Transverse colon (tissue), 4 donors: ENCODE measurements around the gene VPS8. TPM values are rescaled to one million over a fixed set of nuclear protein-coding genes. Genes with fewer than 3 reads are reported as not detected.
A peak's percentile ranks its signal among the peaks of the same experiment; 100 is the strongest.
"Not testable (repeated sequence)": the region's sequence is repeated elsewhere in the genome, so short reads cannot be mapped to it uniquely, and the experiment has no call there.

Source experiments
- DNase-seq: peaks from one replicate; pipeline ENCODE4 v3.0.0-alpha.2; 2019
- H3K27ac ChIP-seq, 4 donors: fragments of 200-600 bp; sonication (generic); 2 replicates each; pipeline ENCODE4 v1.5.1; 2016 to 2018; ENCODE audit warnings: inconsistent platforms in 4 of 4
- H3K27me3 ChIP-seq: fragments of 200-600 bp; sonication (generic); 2 replicates; pipeline ENCODE4 v1.5.1; 2017; ENCODE audit warnings: inconsistent platforms
- H3K36me3 ChIP-seq, 4 donors: fragments of 200-600 bp; sonication (generic); 2 replicates each; pipeline ENCODE4 v1.5.1; 2017 to 2019; ENCODE audit warnings: inconsistent platforms in 4 of 4
- H3K4me1 ChIP-seq, 4 donors: fragments of 200-600 bp; sonication (generic); 2 replicates each; pipeline ENCODE4 v1.5.1; 2017 to 2020; ENCODE audit warnings: inconsistent platforms in 4 of 4
- H3K4me3 ChIP-seq, 4 donors: fragments of 200-600 bp; sonication (generic); 1 replicate in 1 of 4; 2 replicates in 3 of 4; pipeline versions ENCODE4 v1.5.1 to v1.6.1; 2017 to 2019; ENCODE audit warnings: inconsistent platforms in 4 of 4
- H3K9me3 ChIP-seq, 2 donors: fragments of 200-600 bp; sonication (generic); 2 replicates each; pipeline ENCODE4 v1.5.1; 2017 to 2019; ENCODE audit warnings: inconsistent platforms in 2 of 2
- EP300 ChIP-seq: sonication (generic); formaldehyde crosslinking; IDR thresholded peaks from one replicate; pipeline ENCODE4 v1.6.1; 2017; ENCODE audit warnings: antibody characterized with exemption, low read depth
- POLR2A ChIP-seq: fragments of 450-650 bp; IDR thresholded peaks from one replicate; pipeline ENCODE4 v1.6.1; 2016; ENCODE audit warnings: antibody characterized with exemption, mild to moderate bottlenecking, moderate library complexity
- POLR2AphosphoS5 ChIP-seq, 3 donors: sonication (generic); formaldehyde crosslinking; IDR thresholded peaks; one replicate each; pipeline ENCODE4 v1.6.1; 2016; ENCODE audit warnings: antibody characterized with exemption in 3 of 3
- WGBS, 2 donors: methylation state at CpG; one replicate each; pipeline ENCODE4 v1.1.5; 2018; ENCODE audit warnings: low coverage in 1 of 2; 5-methylcytosine and 5-hydroxymethylcytosine counted together
- in situ Hi-C, 4 donors: fragments of 200-750 bp; cut with MboI; loops; one replicate each; pipeline versions ENCODE4 v1.15.0 to v1.15.1; 2017; ENCODE audit warnings: low sequenced_read_pairs in 3 of 4, low pct_ligation_motif_present in 1 of 4, low pct_unique_long_range_greater_than_20kb in 1 of 4
- intact Hi-C: fragments of 100-400 bp; cut with DNase I; formaldehyde crosslinking; loops from one replicate; pipeline ENCODE4 v1.15.1; 2023; ENCODE audit warnings: low total_unique reads
- total RNA-seq, 4 donors: library from RNA; depleted of rRNA; stranded (reverse); fragments of >200 nt; gene quantifications; one replicate each; pipeline ENCODE4 v1.1.0, GENCODE V29; 2016
- TF ChIP-seq, protein P1 (sequence below), 5 experiments: fragments of 200-600 bp in 3 of 5; fragments of 450-650 bp in 2 of 5; sonication (generic) in 3 of 5; IDR thresholded peaks; 1 replicate in 2 of 5; 2 replicates in 3 of 5; pipeline ENCODE4 v1.5.1; 2016 to 2017; ENCODE audit warnings: antibody characterized with exemption in 5 of 5, inconsistent platforms in 3 of 5, mild to moderate bottlenecking in 2 of 5, moderate library complexity in 1 of 5

Gene VPS8
- total RNA-seq, 4 donors from 2014 or later, result 35.8 to 115 (median 70.3) TPM

- in situ Hi-C loops, result no loop called here
- no peak for DNase-seq
Measured at GRCh38 chr3:184946917-184947316, 135.0 kb downstream of the VPS8 start.

GRCh38 chr3:184949251-184949965 is 137.4 kb downstream of the VPS8 start:
- Histone ChIP-seq H3K27me3 (no peaks in the 10 kb centered on the region), H3K36me3 (peaks cover 0 to 4% (median 0%) of the 10 kb centered on the region in 4 donors), H3K9me3 (no peaks in the 10 kb centered on the region), H3K4me3 (no peak overlapping the region), H3K4me1 (peaks cover 0 to 5% (median 0%) of the 10 kb centered on the region in 4 donors), H3K27ac (no peak overlapping the region)
- DNase-seq, result no peak
- intact Hi-C loops, result no loop called here
- in situ Hi-C loops, result no loop called here
- TF ChIP-seq POLR2AphosphoS5 (IDR thresholded peaks at IDR 0.05) (no peak), POLR2A (no peak), EP300 (no peak)
- TF ChIP-seq, protein P1, sequence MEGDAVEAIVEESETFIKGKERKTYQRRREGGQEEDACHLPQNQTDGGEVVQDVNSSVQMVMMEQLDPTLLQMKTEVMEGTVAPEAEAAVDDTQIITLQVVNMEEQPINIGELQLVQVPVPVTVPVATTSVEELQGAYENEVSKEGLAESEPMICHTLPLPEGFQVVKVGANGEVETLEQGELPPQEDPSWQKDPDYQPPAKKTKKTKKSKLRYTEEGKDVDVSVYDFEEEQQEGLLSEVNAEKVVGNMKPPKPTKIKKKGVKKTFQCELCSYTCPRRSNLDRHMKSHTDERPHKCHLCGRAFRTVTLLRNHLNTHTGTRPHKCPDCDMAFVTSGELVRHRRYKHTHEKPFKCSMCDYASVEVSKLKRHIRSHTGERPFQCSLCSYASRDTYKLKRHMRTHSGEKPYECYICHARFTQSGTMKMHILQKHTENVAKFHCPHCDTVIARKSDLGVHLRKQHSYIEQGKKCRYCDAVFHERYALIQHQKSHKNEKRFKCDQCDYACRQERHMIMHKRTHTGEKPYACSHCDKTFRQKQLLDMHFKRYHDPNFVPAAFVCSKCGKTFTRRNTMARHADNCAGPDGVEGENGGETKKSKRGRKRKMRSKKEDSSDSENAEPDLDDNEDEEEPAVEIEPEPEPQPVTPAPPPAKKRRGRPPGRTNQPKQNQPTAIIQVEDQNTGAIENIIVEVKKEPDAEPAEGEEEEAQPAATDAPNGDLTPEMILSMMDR (IDR thresholded peaks at IDR 0.05), result no peak
- 79 to 95% methylated on average over 3 to 4 of the region's 4 CpGs for WGBS, 2 donors

More at GRCh38 chr3:184946917-184947316, 135.0 kb downstream of the VPS8 start:
- no peaks in the 10 kb centered on the region for H3K9me3 ChIP-seq
- TF ChIP-seq POLR2A (no peak), EP300 (no peak), POLR2AphosphoS5 (IDR thresholded peaks at IDR 0.05) (no peak)
- TF ChIP-seq, protein P1 (IDR thresholded peaks at IDR 0.05), result no peak
- H3K36me3 ChIP-seq, result peaks cover 0 to 13% (median 0%) of the 10 kb centered on the region in 4 donors
- no peaks in the 10 kb centered on the region for H3K27me3 ChIP-seq
- H3K27ac ChIP-seq, result no peak overlapping the region
- H3K4me1 ChIP-seq, result peaks cover 0 to 5% (median 0%) of the 10 kb centered on the region in 4 donors
- H3K4me3 ChIP-seq, result no peak overlapping the region
- intact Hi-C loops, result no loop called here
- 89 to 95% methylated on average over 2 to 3 of the region's 3 CpGs for WGBS, 2 donors

DNA sequence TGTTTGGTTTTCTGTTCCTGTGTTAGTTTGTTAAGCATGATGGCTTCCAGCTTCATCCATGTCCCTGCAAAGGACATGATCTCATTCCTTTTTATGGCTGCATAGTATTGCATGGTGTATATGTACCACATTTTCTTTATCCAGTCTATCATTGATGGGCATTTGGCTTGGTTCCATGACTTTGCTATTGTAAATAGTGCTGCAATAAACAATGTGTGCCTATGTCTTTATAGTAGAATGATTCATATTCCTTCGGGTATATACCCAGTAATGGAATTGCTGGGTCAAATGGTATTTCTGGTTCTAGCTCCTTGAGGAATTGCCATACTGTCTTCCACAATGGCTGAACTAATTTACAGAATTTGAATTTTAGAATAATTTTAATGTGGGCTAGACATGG is 138.8 kb downstream of the VPS8 start:
- H3K4me1 ChIP-seq, H3K4me3 ChIP-seq, H3K27me3 ChIP-seq, H3K36me3 ChIP-seq, intact Hi-C loops, H3K9me3 ChIP-seq, in situ Hi-C loops: not testable (repeated sequence)
- 30 to 55% methylated on average over 1 of the region's 1 CpG for WGBS, 2 donors
- DNase-seq, result peak; percentile 10
- TF ChIP-seq POLR2AphosphoS5 (IDR thresholded peaks at IDR 0.05), result peak in 2 of 3 donors; percentile 29 to 59
- peak overlapping the region in 1 of 4 donors; percentile 24 for H3K27ac ChIP-seq

GRCh38 chr3:184952671-184953070 is 140.7 kb downstream of the VPS8 start:
- Histone ChIP-seq H3K4me3 (no peak overlapping the region), H3K36me3 (peaks cover 0 to 8% (median 0%) of the 10 kb centered on the region in 4 donors), H3K4me1 (peaks cover 0 to 5% (median 0%) of the 10 kb centered on the region in 4 donors), H3K9me3 (no peaks in the 10 kb centered on the region), H3K27ac (no peak overlapping the region), H3K27me3 (no peaks in the 10 kb centered on the region)
- intact Hi-C loops (no loop called here), in situ Hi-C loops (no loop called here)
- 96% methylated on average over 3 of the region's 3 CpGs; no CpG with 5 or more reads in 1 of the 2 donors for WGBS, 2 donors
- no peak for DNase-seq
- TF ChIP-seq POLR2AphosphoS5 (IDR thresholded peaks at IDR 0.05) (no peak), EP300 (no peak), POLR2A (no peak)
- TF ChIP-seq, protein P1 (IDR thresholded peaks at IDR 0.05), result no peak
